Astrocyte of the spinal cord (primary cell): ENCODE measurements around the gene PITPNM3.

Experiments
- DNase-seq: peaks from one replicate; pipeline ENCODE4 v3.0.0; 2011; ENCODE audit warnings: low read depth, low spot score
- H3K4me3 ChIP-seq: 2 replicates; pipeline ENCODE4 v1.5.1; 2011; ENCODE audit warnings: low read depth, mild to moderate bottlenecking, low read length, moderate library complexity
- in situ Hi-C: cut with HindIII; loops from 2 replicates; pipeline ENCODE4 v1.10.0; 2017; ENCODE audit warnings: low sequenced_read_pairs
- TF ChIP-seq, protein P1 (sequence below): IDR thresholded peaks from 2 replicates; pipeline ENCODE4 v1.5.1; 2012; ENCODE audit warnings: low read depth, mild to moderate bottlenecking, low read length, inconsistent platforms

The PITPNM3 gene

DNA sequence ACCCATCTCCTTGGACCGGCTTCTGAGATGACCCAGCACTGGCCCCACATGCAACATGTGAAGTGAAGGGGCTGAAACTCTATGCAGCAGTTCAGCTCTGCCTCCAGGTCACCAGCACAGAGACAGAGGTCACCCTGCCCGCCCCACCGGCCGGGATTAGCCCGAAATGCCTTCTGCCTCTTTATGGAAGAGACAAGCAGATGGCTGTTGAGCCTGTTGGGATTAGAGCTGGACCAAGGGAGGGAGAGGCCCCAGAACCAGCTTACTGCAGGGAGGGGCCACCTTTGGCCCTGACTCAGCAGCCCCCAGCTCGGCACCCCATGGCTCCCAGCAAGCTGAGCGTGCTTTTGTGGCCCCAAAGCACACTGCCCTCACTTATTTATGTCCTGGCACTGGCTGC lies 127.1 kb downstream of the PITPNM3 start:
- TF ChIP-seq, protein P1, sequence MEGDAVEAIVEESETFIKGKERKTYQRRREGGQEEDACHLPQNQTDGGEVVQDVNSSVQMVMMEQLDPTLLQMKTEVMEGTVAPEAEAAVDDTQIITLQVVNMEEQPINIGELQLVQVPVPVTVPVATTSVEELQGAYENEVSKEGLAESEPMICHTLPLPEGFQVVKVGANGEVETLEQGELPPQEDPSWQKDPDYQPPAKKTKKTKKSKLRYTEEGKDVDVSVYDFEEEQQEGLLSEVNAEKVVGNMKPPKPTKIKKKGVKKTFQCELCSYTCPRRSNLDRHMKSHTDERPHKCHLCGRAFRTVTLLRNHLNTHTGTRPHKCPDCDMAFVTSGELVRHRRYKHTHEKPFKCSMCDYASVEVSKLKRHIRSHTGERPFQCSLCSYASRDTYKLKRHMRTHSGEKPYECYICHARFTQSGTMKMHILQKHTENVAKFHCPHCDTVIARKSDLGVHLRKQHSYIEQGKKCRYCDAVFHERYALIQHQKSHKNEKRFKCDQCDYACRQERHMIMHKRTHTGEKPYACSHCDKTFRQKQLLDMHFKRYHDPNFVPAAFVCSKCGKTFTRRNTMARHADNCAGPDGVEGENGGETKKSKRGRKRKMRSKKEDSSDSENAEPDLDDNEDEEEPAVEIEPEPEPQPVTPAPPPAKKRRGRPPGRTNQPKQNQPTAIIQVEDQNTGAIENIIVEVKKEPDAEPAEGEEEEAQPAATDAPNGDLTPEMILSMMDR, result no peak
- no peak for DNase-seq
- no peak overlapping the region for H3K4me3 ChIP-seq
- in situ Hi-C loops, result no loop called here

DNA sequence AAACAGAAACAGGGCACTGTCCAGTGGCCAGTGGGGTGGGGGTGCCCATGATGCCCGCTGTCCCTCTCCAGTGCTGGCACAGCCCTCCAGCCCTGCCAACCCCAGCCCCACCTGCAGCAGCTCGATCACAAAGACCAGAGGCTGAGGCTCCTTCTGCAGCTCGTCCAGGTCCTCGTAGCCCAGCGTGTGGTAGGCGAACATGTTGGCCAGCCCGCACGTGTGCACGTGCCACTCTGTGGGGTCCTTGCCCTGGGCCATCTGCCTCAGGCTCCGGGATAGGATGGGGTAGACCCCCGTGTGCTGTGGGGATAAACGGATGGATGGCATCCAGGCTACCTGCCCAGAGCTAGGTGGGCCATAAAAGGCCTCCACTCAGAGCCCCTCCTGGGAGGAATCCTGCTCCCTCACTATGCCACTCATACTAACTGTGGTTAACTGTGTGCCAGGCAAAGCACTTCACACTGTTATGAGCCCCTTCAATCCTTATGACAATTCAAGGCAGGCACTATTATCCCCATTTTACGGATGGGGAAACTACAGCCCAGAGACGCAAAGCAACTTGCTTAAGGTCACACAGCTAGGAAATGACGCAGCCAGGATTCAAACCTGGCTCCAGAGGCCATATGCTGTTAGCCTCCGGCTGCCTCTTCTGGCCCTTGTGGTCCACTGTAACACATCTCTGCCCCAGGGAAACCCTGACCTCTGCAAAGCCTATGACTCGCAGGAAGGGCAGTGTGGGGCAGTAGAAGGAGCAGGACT lies 128.0 kb downstream of the PITPNM3 start:
- in situ Hi-C loops, result no loop called here
- TF ChIP-seq, protein P1, result no peak
- H3K4me3 ChIP-seq, result no peak overlapping the region

DNA sequence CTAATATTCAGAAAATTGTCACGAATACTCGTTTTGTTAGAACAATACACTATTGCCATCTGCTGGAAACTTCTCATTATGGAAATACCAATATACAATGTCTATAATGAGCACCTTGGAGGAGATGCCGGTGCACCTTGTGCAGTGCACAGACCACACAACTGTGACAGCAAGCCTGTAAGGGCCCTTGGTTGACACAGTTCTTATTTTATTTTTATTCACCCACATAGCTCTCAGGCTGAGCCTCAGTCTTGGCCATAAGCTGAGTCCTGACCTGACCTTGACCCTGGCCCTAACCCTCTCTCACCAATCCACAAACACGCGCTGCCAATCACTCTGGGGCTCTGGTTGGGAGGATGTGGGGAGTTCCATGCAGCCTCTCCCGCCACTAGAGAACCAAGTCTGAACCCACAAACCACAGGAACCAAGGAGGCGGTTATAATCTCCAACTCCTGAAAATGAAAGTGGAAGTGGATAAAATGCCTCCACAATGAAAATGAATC lies 129.0 kb downstream of the PITPNM3 start:
- in situ Hi-C loops, result no loop called here
- no peak overlapping the region for H3K4me3 ChIP-seq
- peak; percentile 34 for DNase-seq
- TF ChIP-seq, protein P1, result peak; percentile 15

More for the DNA sequence above, 128.0 kb downstream of the PITPNM3 start:
- DNase-seq, result no peak

DNA sequence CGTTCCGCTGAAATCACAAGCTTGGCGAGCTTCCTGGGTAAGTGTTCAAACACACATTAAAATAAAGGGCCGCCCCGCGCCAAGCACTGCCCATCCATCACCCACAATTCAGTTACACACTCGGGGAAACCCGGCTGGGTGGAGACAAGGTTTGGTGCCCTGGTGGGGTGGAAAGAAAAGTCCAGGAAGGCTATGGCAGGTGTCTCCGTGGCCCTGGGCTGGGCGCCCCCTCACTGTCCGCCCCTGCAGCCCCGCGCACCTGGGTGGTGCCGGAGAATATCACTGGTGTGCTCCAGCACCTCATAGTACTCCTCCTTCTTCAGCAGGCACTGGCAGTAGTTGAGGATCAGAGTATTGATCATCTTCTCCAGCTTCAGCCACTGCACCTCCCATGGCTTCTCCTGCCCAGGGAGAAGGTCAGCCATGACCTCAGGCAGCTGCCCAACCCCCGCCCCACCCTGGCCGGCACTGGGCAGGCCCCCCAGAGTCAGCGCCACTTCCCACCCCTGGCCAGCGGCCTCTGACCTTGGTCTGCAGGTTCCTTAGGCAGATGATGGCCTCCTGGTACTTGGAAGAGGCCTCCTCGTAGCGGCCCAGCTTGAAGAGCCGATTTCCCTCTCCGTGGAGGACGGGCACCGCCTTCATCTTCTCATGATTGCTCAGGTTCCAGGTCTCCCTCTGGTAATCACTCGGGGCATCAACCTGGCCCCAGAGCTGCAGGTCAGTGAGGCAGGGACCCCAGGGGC lies 129.8 kb downstream of the PITPNM3 start:
- DNase-seq, result no peak
- H3K4me3 ChIP-seq, result no peak overlapping the region
- in situ Hi-C loops, result no loop called here
- TF ChIP-seq, protein P1, result no peak

DNA sequence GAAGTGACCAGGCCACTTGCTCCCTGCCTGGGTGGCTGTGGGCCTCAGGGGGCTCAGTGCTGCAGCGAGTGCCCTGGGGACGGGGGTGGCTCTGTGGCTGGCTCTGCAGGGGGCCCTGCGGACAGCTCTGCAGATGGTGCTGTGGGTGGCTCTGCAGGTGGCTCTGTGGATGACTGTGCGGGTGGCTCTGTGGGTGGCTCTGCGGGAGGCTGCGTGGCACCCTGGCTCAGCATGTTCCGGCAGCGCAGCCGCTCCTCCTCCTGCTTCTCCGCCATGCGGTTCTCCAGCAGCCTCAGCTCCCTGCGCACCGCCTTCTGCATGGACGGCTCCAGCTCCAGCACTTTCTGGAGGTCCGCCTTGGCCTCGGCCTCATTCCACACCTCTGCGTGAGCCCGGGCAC lies 130.9 kb downstream of the PITPNM3 start:
- H3K4me3 ChIP-seq, result no peak overlapping the region
- DNase-seq, result no peak
- in situ Hi-C loops, result no loop called here
- TF ChIP-seq, protein P1, result no peak

DNA sequence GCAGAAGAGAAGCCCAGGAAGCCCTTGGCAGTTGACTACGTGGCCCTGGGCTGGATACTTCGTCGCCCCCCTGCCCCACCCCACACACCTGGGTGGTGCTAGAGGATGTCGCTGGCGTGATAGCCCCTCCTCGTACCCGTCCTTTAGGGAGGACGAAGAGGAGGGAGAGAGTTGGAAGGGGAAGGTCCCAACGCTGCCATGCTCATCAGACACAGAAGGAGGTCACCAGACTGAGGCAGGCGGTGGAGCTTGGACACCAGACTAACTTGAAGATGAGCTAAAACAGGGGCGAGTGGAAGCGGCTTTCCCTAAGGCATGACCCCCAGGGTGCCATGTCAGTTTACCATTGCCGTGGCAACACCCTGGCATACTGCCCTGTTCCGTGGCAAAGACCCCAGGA lies 132.4 kb downstream of the PITPNM3 start:
- DNase-seq, result no peak
- TF ChIP-seq, protein P1, result no peak
- in situ Hi-C loops, result no loop called here
- no peak overlapping the region for H3K4me3 ChIP-seq
